AG10803 (cell line): ENCODE data around the gene SHISAL1.

ENCODE experiments used
- DNase-seq: peaks from one replicate; pipeline ENCODE4 v3.0.0; 2010; ENCODE audit warnings: low read depth
- H3K4me3 ChIP-seq: 2 replicates; pipeline ENCODE4 v1.5.1; 2011; ENCODE audit warnings: mild to moderate bottlenecking, low read length, control low read depth
- TF ChIP-seq, protein P1 (sequence below): conservative IDR thresholded peaks from 2 replicates; pipeline ENCODE4 v1.5.1; 2011; ENCODE audit warnings: mild to moderate bottlenecking, low read length, control low read depth, inconsistent platforms

SHISAL1 gene

DNA sequence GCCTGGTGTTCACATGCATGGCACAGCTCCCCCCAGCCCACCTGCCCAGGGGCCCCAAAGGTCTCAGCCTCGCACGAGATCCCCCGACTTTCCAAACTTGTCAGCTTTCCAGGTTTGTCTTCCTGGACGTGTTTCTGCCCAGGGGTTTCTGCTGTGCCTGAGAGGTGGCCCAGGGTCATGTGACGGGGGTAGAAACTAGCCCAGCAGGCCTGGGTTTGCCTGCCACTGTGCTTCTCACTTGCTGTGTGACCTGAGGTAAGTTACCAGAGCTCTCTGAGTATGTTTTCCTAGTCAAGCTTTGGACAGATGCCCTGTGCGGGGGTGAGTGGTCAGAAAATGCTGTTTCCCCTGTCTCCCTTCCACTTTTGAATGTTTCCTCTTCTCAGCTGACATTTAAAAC lies 38.3 kb upstream of the SHISAL1 start:
- DNase-seq = no peak
- TF ChIP-seq, protein P1, sequence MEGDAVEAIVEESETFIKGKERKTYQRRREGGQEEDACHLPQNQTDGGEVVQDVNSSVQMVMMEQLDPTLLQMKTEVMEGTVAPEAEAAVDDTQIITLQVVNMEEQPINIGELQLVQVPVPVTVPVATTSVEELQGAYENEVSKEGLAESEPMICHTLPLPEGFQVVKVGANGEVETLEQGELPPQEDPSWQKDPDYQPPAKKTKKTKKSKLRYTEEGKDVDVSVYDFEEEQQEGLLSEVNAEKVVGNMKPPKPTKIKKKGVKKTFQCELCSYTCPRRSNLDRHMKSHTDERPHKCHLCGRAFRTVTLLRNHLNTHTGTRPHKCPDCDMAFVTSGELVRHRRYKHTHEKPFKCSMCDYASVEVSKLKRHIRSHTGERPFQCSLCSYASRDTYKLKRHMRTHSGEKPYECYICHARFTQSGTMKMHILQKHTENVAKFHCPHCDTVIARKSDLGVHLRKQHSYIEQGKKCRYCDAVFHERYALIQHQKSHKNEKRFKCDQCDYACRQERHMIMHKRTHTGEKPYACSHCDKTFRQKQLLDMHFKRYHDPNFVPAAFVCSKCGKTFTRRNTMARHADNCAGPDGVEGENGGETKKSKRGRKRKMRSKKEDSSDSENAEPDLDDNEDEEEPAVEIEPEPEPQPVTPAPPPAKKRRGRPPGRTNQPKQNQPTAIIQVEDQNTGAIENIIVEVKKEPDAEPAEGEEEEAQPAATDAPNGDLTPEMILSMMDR = no peak
- H3K4me3 ChIP-seq = no peak overlapping the region

DNA sequence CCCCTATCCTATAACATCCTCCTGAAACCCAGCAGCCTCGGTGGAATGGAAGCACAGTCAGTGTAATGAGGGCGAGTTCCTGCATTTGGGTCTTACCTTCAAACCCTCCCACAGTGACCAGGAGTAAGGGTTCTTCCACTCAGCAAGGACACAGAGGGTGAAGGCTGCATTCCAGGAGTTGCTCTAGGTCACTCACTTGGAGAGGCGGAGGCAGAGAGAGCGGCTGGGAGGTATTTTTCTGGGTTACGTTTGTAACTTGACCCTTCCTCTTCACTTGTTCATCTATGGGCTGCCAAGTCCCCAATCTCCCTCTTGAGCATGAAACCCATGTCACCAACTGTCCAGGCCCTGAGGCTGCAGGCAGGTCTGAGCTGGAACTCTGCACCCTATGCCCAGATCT lies 36.8 kb upstream of the SHISAL1 start:
- H3K4me3 ChIP-seq = no peak overlapping the region
- TF ChIP-seq, protein P1 = no peak
- DNase-seq = no peak

DNA sequence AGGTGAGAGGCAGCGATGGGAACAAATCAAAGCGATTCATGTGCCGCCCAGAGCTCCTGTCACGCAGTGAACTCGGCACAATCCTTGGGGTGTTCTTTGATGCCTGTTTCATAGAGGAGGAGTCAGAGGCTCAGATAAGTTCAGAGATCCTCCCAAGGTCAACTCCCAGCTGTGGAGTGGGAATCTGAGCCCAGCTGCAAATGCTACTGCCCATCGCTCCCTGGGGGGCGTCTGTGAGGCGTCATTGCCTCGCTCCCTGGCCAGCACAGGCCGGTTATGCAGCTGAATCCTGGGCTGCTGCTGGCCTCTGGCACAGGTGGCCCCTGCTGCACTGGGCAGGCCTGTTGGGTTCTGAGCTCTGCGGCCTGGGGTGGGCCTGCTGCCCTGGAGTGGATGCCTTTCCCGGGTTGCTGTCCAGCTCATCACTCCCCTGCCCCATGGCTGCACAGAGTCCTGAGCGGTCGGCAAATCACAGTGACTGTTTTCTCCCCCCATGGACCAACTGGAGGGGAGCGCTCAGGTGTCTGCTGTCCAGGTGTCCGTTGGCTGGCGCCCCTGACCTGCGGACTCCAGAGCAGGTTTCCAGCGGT lies 36.3 kb upstream of the SHISAL1 start:
- TF ChIP-seq, protein P1 = no peak
- H3K4me3 ChIP-seq = no peak overlapping the region
- no peak for DNase-seq

DNA sequence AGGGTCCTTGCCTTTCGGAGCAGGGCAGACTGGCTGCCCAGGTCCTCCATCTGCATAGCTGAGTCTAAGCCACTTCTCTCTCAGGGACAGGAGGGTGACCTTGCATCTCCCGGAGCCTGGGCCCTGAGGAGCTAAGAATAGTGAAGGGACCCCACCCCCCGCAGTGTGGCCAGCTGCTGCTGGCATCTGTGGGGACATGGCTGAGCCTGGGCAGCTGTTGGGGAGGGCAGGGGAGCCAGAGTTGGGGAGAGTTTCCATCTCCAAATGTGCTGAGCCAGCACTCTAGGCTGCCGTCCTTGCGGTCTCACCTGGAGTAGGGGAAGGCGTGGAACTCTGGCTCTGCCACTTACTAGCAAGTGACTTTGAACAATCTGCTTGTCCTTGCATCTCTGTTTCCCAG lies 34.8 kb upstream of the SHISAL1 start:
- H3K4me3 ChIP-seq = no peak overlapping the region
- no peak for DNase-seq
- TF ChIP-seq, protein P1 = no peak

DNA sequence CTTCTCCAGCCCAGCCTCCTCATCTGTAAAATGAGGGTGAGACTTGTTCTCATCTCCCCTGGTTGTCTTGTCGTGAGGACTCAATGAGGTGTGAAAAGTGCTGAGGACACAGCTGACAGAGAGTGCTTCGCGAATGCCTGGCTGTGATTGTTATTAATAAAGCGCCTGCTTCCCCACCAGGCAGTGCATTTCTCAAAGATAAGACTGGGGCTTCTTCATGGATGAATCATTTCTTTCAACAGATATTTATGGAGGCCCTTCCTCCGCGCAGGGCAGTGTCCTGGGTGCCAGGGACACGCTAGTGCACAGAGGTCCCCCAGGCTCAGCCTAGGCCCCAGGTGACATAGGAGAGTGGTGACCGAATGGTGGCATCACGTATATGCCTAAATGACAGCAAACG lies 34.3 kb upstream of the SHISAL1 start:
- no peak for DNase-seq
- TF ChIP-seq, protein P1 = no peak
- no peak overlapping the region for H3K4me3 ChIP-seq

DNA sequence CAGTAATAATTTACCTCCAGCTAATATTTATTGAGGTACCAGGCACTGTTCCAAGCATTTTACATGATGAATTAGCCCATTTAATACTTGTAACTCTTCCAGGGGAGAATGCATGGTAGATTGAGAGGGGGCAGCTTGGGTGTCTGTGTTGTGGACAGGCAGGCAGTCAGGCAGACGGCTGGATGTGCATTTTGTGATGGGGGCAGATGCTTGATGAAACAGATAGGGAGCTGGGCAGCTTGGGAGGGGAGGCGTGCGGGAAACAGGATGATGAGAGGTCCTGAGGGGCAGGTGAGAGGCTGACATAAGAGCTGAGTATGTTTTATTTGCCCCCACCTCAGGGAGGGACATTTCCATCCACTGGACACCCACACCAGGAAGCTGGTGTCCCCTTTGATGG lies 33.1 kb upstream of the SHISAL1 start:
- no peak overlapping the region for H3K4me3 ChIP-seq
- TF ChIP-seq, protein P1 = no peak
- no peak for DNase-seq

DNA sequence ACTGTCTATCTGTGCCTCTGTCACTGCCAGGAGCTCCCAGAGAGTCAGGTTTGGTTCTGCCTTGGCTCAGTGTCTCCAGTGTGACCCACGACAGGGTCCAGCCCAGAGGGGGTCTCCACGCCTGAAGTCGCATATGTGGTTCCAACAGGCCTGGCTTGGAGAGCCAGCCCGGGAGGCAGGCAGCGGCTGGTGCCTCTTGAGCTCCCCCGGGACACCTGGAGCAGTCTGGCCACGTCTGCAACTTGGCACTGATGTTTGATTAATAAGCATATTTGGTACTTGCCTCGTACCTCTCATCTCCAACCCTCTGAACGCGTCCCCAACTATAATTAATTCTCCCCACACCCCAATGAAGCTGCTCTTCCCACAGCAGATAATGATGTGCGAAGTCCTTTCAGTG lies 31.7 kb upstream of the SHISAL1 start:
- TF ChIP-seq, protein P1 = no peak
- no peak for DNase-seq
- H3K4me3 ChIP-seq = no peak overlapping the region
